ENCODE results near the gene ERC2.

- TF ChIP-seq YY1 (IDR thresholded peaks at IDR 0.05; ENCODE audit: low read depth, low read length) (no peak), POLR2AphosphoS5 (IDR thresholded peaks at IDR 0.05; ENCODE audit: low read depth, low read length) (no peak), KDM1A (IDR thresholded peaks at IDR 0.05; ENCODE audit: borderline replicate concordance, low read length) (no peak), CTCF (IDR thresholded peaks at IDR 0.05; ENCODE audit: control extremely low read depth in 1 of 3, insufficient read depth in 1 of 3, low read depth in 1 of 3, low read length in 3 of 3) (no peak), FOSL1 (IDR thresholded peaks at IDR 0.05; ENCODE audit: insufficient read depth, low read depth, low read length) (no peak), EZH2 (IDR thresholded peaks at IDR 0.05; ENCODE audit: low read depth, low read length, severe bottlenecking) (no peak), SRF (IDR thresholded peaks at IDR 0.05; ENCODE audit: low read depth, low read length) (no peak), ATF3 (IDR thresholded peaks at IDR 0.05; ENCODE audit: insufficient read depth, low read depth, low read length) (no peak), RAD21 (IDR thresholded peaks at IDR 0.05 in 1 of 2, conservative IDR thresholded peaks at IDR 0.05 in 1 of 2; ENCODE audit: low read depth in 2 of 2, low read length in 2 of 2) (no peak), CBX8 (IDR thresholded peaks at IDR 0.05; ENCODE audit: borderline replicate concordance, low read depth, low read length) (no peak), RXRA (IDR thresholded peaks at IDR 0.05; ENCODE audit: insufficient read depth, low read depth, low read length) (no peak)
Observed at GRCh38 chr3:56101576-56101975, 366.7 kb downstream of the ERC2 start.

Data from H1 (cell line).